HFFc6 (cell line): ENCODE results near the gene KCNMA1. TPM values are rescaled to one million over a fixed set of nuclear protein-coding genes. Genes with fewer than 3 reads are reported as not detected.
"Not testable (repeated sequence)": the region's sequence is repeated elsewhere in the genome, so short reads cannot be mapped to it uniquely, and the experiment has no call there.

Source experiments
- DNase-seq: peaks from one replicate; pipeline ENCODE4 v3.0.0-alpha.2; 2018
- H3K27ac Mint-ChIP-seq: 2 replicates; pipeline ENCODE4 v1.8.0; 2020; ENCODE audit warnings: mild to moderate bottlenecking, mixed read lengths
- H3K27me3 Mint-ChIP-seq: 2 replicates; pipeline ENCODE4 v1.8.0; 2021; ENCODE audit warnings: mild to moderate bottlenecking, moderate library complexity, mixed read lengths; ENCODE audit not compliant: insufficient read depth
- H3K36me3 Mint-ChIP-seq: 2 replicates; pipeline ENCODE4 v1.8.0; 2021; ENCODE audit warnings: low read depth, mixed read lengths
- H3K4me1 Mint-ChIP-seq: 2 replicates; pipeline ENCODE4 v1.8.0; 2020; ENCODE audit warnings: low read depth, mixed read lengths
- H3K4me3 Mint-ChIP-seq: 2 replicates; pipeline ENCODE4 v1.8.0; 2020; ENCODE audit warnings: mild to moderate bottlenecking, moderate library complexity, mixed read lengths
- H3K9me3 Mint-ChIP-seq: 2 replicates; pipeline ENCODE4 v1.8.0; 2020; ENCODE audit warnings: mild to moderate bottlenecking, mixed read lengths
- long read RNA-seq: library from polyadenylated mRNA; unstranded; transcript quantifications from one replicate; pipeline ENCODE4 v2.0.0, GENCODE V29; 2019
- total RNA-seq, 6 experiments: library from RNA; stranded (reverse); fragmentation: NEBNext Ultra II Directional; extraction: Animal tissue kit (Norgen Biotek cat#: 25700); gene quantifications; 2 replicates in 1 of 6; 3 replicates in 5 of 6; pipeline ENCODE4 v1.2.3, GENCODE V29; 2021
- TF ChIP-seq, protein P1 (sequence below): fragments of 200-600 bp; sonication (generic); IDR thresholded peaks from 2 replicates; pipeline ENCODE4 v1.5.0; 2021; ENCODE audit warnings: antibody characterized with exemption, mild to moderate bottlenecking

The KCNMA1 gene
- 100 to 1,000 TPM in 2 of 6 experiments, 10 to 100 TPM in 4; 87.1 to 191 (median 93.5) TPM for total RNA-seq
- long read RNA-seq, transcript KCNMA1-220 (2 exons, 896 nt): minor isoform, 29 of 131 reads
- long read RNA-seq, transcript KCNMA1-219 (2 exons, 2,963 nt): major isoform, 62 of 131 reads
- long read RNA-seq, partial matches to known transcripts: 17 of 131 reads
- long read RNA-seq, other reads (novel, unspliced or antisense): 23 of 131 reads

DNA sequence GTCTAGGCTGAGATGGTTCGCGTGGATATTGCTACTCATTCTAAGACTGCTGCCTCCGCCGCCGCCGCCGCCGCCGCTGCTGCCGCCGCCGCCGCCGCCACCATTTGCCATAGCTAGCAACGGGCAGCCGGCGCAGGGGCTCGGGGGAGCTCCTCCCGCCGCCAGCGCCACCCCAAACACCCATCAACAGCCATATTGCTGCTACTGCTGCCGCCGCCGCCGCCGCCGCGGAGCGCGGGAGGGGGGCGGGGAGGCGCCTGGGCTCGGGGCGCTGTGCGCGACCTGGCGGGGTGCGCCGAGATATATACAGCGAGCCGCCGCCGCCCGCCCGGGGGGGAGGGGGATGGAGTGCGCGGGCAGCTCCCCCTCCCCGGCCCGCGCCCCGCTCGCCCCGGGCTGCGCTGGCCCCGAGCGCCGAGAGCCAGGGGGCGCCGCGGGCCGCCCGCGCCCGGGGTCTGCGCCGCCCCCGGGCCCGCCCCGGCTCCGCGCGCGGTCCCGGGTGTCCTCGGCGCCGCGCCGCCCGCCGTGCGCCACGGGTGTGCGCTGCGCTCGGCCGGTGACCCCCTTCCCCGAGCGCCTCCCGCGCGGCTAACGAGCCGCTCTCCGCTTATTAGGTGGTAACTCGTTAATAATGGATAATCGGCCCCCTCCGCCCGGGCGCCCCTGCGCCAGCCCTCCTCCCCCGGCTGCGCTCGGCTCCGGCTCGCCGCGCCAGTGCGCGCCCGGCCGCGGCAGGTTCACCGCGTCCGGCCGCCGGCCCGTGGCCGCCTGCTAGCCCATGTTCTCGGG lies at the start of gene KCNMA1:
Gene KCNMA1, minus strand, starts transcription at position 277 of the 789 bp plus-strand sequence.
- H3K4me3 Mint-ChIP-seq: peak within 1 kb of the TSS; percentile 98
- TF ChIP-seq, protein P1, sequence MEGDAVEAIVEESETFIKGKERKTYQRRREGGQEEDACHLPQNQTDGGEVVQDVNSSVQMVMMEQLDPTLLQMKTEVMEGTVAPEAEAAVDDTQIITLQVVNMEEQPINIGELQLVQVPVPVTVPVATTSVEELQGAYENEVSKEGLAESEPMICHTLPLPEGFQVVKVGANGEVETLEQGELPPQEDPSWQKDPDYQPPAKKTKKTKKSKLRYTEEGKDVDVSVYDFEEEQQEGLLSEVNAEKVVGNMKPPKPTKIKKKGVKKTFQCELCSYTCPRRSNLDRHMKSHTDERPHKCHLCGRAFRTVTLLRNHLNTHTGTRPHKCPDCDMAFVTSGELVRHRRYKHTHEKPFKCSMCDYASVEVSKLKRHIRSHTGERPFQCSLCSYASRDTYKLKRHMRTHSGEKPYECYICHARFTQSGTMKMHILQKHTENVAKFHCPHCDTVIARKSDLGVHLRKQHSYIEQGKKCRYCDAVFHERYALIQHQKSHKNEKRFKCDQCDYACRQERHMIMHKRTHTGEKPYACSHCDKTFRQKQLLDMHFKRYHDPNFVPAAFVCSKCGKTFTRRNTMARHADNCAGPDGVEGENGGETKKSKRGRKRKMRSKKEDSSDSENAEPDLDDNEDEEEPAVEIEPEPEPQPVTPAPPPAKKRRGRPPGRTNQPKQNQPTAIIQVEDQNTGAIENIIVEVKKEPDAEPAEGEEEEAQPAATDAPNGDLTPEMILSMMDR: no peak; the same call in 1 of the 2 replicates
- DNase-seq: peak; percentile 27
- H3K9me3 Mint-ChIP-seq: no peaks in the 10 kb centered on the region
- peaks cover 11% of the 10 kb centered on the region; the same call in 1 of the 2 replicates for H3K36me3 Mint-ChIP-seq
- no peaks in the 10 kb centered on the region; the same call in 1 of the 2 replicates for H3K27me3 Mint-ChIP-seq
- H3K27ac Mint-ChIP-seq: peak within 1 kb of the TSS; percentile 79
- peaks cover 69% of the 10 kb centered on the region for H3K4me1 Mint-ChIP-seq

DNA sequence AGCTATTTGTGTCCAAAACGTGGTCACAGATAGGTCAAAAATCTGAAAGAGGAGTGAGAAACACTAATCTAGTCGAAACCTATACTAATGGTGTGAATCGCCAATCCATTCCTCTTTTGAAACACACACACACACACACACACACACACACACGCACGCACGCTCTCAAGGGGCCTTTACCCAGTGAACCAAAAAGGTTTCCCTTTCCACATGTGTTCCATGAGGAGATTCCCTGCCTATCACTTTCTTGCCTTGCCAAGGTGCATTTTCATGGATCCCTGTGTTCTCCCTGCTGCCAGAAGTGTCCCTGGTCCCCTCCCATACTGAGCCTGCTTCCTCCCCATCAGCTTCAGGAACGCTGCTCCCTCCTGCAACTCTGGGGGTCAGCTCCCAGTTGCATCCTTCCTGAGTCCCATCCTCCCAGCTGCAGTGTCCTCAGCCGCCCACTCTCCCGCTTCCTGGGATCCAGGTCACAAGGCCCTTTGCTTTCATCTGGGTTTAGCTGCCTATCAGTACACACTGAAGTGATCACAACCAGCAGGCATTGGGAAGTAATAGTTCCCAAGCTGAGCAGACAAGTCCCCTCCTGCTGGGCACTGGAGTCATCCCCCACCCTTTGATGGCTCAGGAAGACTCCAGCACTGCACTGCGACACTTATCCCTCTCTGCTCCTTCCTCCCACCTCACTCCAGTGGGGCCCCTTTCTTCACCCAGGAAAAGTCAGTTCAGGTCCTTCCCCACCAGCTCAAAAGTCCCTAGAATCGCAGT lies 49.2 kb upstream of the KCNMA1 start:
- Mint-ChIP-seq H3K27ac (no peak overlapping the region), H3K36me3 (no peaks in the 10 kb centered on the region), H3K27me3 (peaks cover 54% of the 10 kb centered on the region), H3K9me3 (no peaks in the 10 kb centered on the region), H3K4me3 (no peak overlapping the region), H3K4me1 (no peaks in the 10 kb centered on the region)
- DNase-seq: no peak
- TF ChIP-seq, protein P1: no peak

DNA sequence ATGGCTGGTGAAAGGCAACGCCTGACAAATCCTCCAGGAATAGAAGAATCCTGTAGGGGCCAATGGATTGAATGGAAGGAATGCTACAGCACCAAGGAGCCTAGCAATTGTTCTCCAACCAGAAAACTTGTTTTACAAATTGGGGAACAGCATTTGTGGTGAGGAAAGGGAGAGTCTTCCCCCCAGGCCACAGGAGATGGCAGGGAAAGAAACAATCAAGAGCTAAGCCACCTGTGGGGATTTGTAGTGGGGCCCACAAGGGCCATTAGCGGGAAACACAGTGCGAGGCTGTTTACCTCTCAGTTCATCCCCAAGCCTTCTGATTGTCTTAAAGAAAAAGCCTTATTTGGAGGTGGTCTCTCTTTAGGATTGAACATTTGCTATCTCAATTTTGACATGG lies 48.5 kb upstream of the KCNMA1 start:
- Mint-ChIP-seq H3K27ac (no peak overlapping the region), H3K4me3 (no peak overlapping the region), H3K27me3 (peaks cover 58% of the 10 kb centered on the region), H3K9me3 (no peaks in the 10 kb centered on the region), H3K4me1 (no peaks in the 10 kb centered on the region), H3K36me3 (no peaks in the 10 kb centered on the region)
- DNase-seq: no peak
- TF ChIP-seq, protein P1: no peak

DNA sequence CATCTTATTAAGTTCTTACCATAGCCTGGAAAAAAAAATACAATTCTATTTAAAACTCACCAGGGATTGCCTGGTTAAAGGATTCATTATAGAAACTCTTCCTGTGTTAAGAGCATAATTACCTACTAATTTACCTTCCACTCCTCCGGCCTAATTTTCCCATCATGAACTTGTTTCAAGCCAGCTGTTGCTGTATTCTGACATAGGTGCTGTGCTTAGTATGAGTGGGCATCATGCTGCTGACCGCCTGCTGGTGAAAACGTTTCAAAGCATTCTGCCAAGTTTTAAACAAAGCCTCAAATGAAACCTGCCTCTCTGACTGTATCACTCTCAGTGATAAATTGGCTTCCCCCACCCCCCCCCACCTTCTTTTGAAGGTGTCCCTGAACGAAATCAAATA lies 47.8 kb upstream of the KCNMA1 start:
- DNase-seq: no peak
- Mint-ChIP-seq H3K9me3 (no peaks in the 10 kb centered on the region), H3K27ac (no peak overlapping the region), H3K27me3 (peaks cover 56% of the 10 kb centered on the region), H3K4me3 (no peak overlapping the region), H3K4me1 (no peaks in the 10 kb centered on the region), H3K36me3 (no peaks in the 10 kb centered on the region)
- TF ChIP-seq, protein P1: no peak

DNA sequence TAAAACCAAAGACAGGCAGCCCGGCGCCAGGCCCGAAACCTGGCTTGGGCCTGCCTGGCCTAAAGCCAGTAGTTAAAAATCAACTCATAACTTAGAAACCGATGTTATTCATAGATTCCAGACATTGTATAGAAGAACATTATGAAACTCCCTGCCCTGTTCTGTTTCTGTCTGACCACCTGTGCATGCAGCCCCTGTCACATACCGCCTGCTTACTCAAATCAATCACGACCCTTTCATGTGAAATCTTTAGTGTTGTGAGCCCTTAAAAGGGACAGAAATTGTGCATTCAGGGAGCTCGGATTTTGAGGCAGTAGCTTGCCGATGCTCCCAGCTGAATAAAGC lies 45.5 kb upstream of the KCNMA1 start:
- not testable (repeated sequence) for H3K4me1 Mint-ChIP-seq, H3K4me3 Mint-ChIP-seq, H3K27ac Mint-ChIP-seq, H3K9me3 Mint-ChIP-seq, DNase-seq, H3K36me3 Mint-ChIP-seq
- peaks cover 50% of the 10 kb centered on the region for H3K27me3 Mint-ChIP-seq
